HEK293T (cell line): Measurements from ENCODE around the gene STX19.

Experiments used
- ARNT ChIP-seq: fragments of 450-650 bp; IDR thresholded peaks from 2 replicates; pipeline ENCODE4 v1.6.1; 2017; ENCODE audit warnings: mild to moderate bottlenecking
- BHLHE40 ChIP-seq: fragments of 450-650 bp; IDR thresholded peaks from 2 replicates; pipeline ENCODE4 v1.6.1; 2016; ENCODE audit warnings: mild to moderate bottlenecking, moderate library complexity, borderline replicate concordance
- ELF4 ChIP-seq: fragments of 450-650 bp; IDR thresholded peaks from 2 replicates; pipeline ENCODE4 v1.6.1; 2017; ENCODE audit warnings: antibody characterized with exemption
- FOXA1 ChIP-seq: fragments of 450-650 bp; IDR thresholded peaks from 2 replicates; pipeline ENCODE4 v1.6.1; 2016; ENCODE audit warnings: mild to moderate bottlenecking
- FOXK2 ChIP-seq: fragments of 450-650 bp; IDR thresholded peaks from 2 replicates; pipeline ENCODE4 v1.6.1; 2016; ENCODE audit warnings: mild to moderate bottlenecking
- FOXM1 ChIP-seq: fragments of 450-650 bp; IDR thresholded peaks from 2 replicates; pipeline ENCODE4 v1.6.1; 2017; ENCODE audit warnings: mild to moderate bottlenecking, borderline replicate concordance
- HDGF ChIP-seq: fragments of 450-650 bp; IDR thresholded peaks from 2 replicates; pipeline ENCODE4 v1.6.1; 2017; ENCODE audit warnings: antibody characterized with exemption, borderline replicate concordance
- L3MBTL2 ChIP-seq: fragments of 450-650 bp; conservative IDR thresholded peaks from 2 replicates; pipeline ENCODE4 v1.6.1; 2016; ENCODE audit warnings: mild to moderate bottlenecking
- LEF1 ChIP-seq: fragments of 450-650 bp; IDR thresholded peaks from 2 replicates; pipeline ENCODE4 v1.6.1; 2017; ENCODE audit warnings: mild to moderate bottlenecking, borderline replicate concordance
- SP1 ChIP-seq: fragments of 450-650 bp; IDR thresholded peaks from 2 replicates; pipeline ENCODE4 v1.6.1; 2017
- SUZ12 ChIP-seq: fragments of 450-650 bp; IDR thresholded peaks from 2 replicates; pipeline ENCODE4 v1.6.1; 2016; ENCODE audit warnings: mild to moderate bottlenecking
- ZNF384 ChIP-seq: fragments of 450-650 bp; IDR thresholded peaks from 2 replicates; pipeline ENCODE4 v1.6.1; 2016

- TF ChIP-seq SUZ12 (no peak), SP1 (no peak), ARNT (no peak), FOXK2 (no peak), ZNF384 (no peak), BHLHE40 (no peak), FOXA1 (no peak), LEF1 (no peak), HDGF (no peak), L3MBTL2 (peak; percentile 86), FOXM1 (no peak), ELF4 (no peak)
Observed at GRCh38 chr3:94063496-94064119, 35.2 kb upstream of the STX19 start.
